ENCODE results near the gene SRD5A1.

GRCh38 chr5:6655432-6655831, 22.2 kb downstream of the SRD5A1 start:
- TF ChIP-seq CTCF (IDR thresholded peaks at IDR 0.05) (no peak), ZFX (IDR thresholded peaks at IDR 0.05; ENCODE audit: borderline replicate concordance) (no peak)
